HL-60 (cell line): ENCODE measurements around the gene PTCRA.
A peak's percentile ranks its signal among the peaks of the same experiment; 100 is the strongest.

Experiments
- DNase-seq, 2 experiments: peaks; one replicate each; pipeline ENCODE4 v3.0.0-alpha.2; 2010 to 2020; ENCODE audit warnings: low read depth in 1 of 2, low spot score in 1 of 2
- H3K27ac ChIP-seq: fragments of 250-450 bp; sonication (Bioruptor Pico); replicated peaks from 2 replicates; pipeline ENCODE4 v1.5.1; 2020; ENCODE audit warnings: mild to moderate bottlenecking, moderate library complexity
- H3K27me3 ChIP-seq: fragments of 250-450 bp; sonication (Bioruptor Pico); 2 replicates; pipeline ENCODE4 v1.5.1; 2021; ENCODE audit warnings: mild to moderate bottlenecking, moderate library complexity; ENCODE audit not compliant: insufficient read depth, poor library complexity, severe bottlenecking
- H3K4me3 ChIP-seq: replicated peaks from 2 replicates; pipeline ENCODE4 v1.5.1; 2011; ENCODE audit warnings: mild to moderate bottlenecking, control low read depth, low read length; ENCODE audit not compliant: insufficient read depth
- CTCF ChIP-seq: IDR thresholded peaks from one replicate; pipeline ENCODE4 v1.5.1; 2011; ENCODE audit warnings: low read length, control low read depth, inconsistent platforms; ENCODE audit not compliant: insufficient read depth
- GABPA ChIP-seq: IDR thresholded peaks from 2 replicates; pipeline ENCODE4 v1.6.1; 2012; ENCODE audit warnings: low read depth
- POLR2AphosphoS5 ChIP-seq: IDR thresholded peaks from 2 replicates; pipeline ENCODE4 v1.6.1; 2012; ENCODE audit warnings: low read depth
- REST ChIP-seq: IDR thresholded peaks from 2 replicates; pipeline ENCODE4 v1.6.1; 2012; ENCODE audit warnings: low read depth; ENCODE audit not compliant: insufficient replicate concordance
- SPI1 ChIP-seq: IDR thresholded peaks from 2 replicates; pipeline ENCODE4 v1.6.1; 2012; ENCODE audit warnings: low read depth, mild to moderate bottlenecking, borderline replicate concordance

Gene PTCRA

GRCh38 chr6:42963179-42963854 lies 47.5 kb downstream of the PTCRA start:
- H3K4me3 ChIP-seq, result no peak overlapping the region
- no peaks in the 10 kb centered on the region for H3K27me3 ChIP-seq
- no peak for DNase-seq
- no peak overlapping the region for H3K27ac ChIP-seq
- TF ChIP-seq REST (no peak), CTCF (no peak), GABPA (no peak), SPI1 (no peak), POLR2AphosphoS5 (no peak)

GRCh38 chr6:42963855-42964605 lies 48.2 kb downstream of the PTCRA start:
- Histone ChIP-seq H3K27me3 (no peaks in the 10 kb centered on the region), H3K27ac (no peak overlapping the region), H3K4me3 (no peak overlapping the region)
- TF ChIP-seq CTCF, result peak; percentile 5
- no peak for TF ChIP-seq POLR2AphosphoS5
- no peak for TF ChIP-seq REST
- no peak for TF ChIP-seq SPI1
- peak in 1 of 2 experiments; percentile 51 for DNase-seq

- Histone ChIP-seq H3K4me3 (no peak overlapping the region), H3K27ac (no peak overlapping the region), H3K27me3 (no peaks in the 10 kb centered on the region)
- TF ChIP-seq CTCF (no peak), SPI1 (peak; percentile 27; the same call in 1 of the 2 replicates)
- DNase-seq, result no peak
Measured at GRCh38 chr6:42966571-42966970, 50.7 kb downstream of the PTCRA start.
